Activated CD4-positive, alpha-beta T cell treated with anti-CD3 and anti-CD28 coated beads, Interleukin-2, amount 50 U/mL, for 16 hours (primary cell): ENCODE data around the gene COPG1.
"Not testable (repeated sequence)": the region's sequence is repeated elsewhere in the genome, so short reads cannot be mapped to it uniquely, and the experiment has no call there.

Experiments used
- DNase-seq: peaks from one replicate; pipeline ENCODE4 v3.0.0-alpha.2; 2020

COPG1 gene, protein sequence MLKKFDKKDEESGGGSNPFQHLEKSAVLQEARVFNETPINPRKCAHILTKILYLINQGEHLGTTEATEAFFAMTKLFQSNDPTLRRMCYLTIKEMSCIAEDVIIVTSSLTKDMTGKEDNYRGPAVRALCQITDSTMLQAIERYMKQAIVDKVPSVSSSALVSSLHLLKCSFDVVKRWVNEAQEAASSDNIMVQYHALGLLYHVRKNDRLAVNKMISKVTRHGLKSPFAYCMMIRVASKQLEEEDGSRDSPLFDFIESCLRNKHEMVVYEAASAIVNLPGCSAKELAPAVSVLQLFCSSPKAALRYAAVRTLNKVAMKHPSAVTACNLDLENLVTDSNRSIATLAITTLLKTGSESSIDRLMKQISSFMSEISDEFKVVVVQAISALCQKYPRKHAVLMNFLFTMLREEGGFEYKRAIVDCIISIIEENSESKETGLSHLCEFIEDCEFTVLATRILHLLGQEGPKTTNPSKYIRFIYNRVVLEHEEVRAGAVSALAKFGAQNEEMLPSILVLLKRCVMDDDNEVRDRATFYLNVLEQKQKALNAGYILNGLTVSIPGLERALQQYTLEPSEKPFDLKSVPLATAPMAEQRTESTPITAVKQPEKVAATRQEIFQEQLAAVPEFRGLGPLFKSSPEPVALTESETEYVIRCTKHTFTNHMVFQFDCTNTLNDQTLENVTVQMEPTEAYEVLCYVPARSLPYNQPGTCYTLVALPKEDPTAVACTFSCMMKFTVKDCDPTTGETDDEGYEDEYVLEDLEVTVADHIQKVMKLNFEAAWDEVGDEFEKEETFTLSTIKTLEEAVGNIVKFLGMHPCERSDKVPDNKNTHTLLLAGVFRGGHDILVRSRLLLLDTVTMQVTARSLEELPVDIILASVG

DNA sequence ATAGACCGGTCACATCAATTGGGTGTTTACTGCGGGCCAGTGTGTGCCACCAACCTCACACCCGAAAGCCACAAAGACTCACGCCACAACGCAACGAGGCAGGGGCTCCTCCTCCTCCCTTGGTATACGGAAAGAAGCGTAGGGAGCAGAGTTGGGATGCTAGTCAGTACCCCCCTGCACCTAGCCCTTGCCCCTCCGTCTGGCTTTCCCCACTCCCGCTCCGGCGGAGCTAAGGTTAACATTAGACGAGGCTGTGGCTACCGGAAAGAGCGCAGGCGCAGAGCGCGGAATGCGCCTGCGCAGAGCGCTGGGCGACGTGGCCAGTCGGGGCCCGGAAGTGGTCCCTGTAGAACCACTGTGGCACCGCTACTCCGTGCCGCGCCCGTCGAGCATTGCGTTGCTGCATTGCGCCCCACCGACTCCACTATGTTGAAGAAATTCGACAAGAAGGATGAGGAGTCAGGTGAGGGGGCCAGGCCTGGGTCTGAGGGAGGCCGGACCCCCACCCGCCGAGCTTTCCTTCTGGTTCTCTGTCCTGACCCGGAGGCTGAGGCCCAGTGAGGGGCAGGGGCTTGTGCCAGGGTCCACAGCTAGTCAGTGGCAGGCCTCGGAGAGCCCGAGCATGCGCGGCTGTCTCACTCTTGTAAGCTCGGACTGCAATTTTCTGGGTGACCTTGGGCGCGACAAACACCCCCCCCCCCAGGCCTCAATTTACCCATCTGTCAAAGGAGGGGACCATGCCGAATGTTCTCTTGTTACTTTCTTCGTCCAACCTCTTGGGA lies at the start of gene COPG1:
Gene COPG1, plus strand, starts transcription at position 323 of the 782 bp plus-strand sequence. Its CDS starts 104 bp downstream, at position 427.
- DNase-seq: peak; percentile 93

DNA sequence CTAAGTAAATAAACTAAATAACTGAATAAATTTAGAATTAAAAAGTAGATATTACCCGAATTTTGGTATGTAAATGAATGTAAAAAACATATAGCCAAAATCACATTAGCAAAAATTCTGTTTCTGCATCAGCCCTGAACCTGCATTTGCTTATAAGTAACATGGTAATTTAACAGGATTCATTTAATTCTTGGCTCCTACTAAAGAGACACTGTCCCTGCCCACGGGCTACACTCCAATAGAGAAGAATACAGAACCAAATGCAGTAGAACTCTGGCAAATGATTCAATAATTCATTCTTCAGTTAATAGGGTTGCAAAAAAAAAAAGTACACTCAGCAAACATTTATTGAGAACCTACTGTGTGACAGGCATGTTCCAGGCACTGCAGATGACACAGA lies 44.9 kb upstream of the COPG1 start:
- DNase-seq: no peak

DNA sequence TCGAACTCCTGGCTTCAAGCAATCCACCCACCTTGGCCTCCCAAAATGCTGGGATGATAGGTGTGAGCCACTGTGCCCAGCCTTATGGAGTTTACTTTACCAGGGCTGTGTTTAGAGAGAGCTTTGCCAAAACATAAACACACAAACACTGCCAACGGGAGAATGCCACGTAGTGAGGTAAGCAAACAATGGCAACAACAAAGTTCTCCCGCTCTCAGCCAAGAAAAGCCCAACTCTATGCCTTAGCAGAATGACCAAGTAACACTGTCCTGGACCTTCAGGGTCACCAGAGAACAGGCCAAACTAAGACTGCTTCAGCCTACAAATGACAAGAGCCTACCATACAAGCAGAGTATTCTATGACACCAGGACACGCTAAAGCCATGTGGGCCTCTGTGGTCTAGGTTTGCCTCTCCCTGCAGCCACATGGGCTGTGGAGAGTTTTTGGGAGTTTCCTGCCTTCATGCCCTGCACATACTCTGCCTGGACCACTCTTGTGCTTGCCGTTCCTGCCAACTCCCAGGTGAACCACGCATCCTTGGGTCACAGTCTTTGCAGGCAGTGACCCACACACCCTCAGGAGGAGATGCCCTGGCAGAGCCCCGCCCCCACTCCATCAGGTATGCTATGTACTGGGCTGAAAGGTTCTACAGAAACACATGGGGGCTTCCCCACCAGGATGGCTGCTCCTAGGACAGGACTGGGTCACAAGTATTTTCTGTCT lies 44.1 kb upstream of the COPG1 start:
- no peak for DNase-seq

DNA sequence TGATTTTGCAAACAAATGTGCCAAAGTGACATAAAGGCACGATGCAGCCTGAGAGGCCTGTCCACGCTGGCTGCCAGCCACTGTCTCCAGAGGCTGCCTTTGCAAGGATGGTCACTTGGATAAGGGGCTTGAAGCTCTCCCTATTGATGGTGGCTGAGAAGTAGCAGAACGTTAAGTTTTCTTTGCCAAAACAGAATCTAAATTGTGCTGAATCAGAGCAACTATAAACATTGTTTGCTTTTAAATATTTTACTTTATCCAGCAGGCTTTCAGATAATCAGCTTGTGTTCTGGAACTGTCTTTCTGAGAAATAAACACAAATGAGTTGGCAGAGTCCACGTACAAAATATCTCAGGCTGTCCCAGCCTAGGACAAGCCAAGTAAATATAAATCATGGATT lies 41.9 kb upstream of the COPG1 start:
- DNase-seq: no peak

DNA sequence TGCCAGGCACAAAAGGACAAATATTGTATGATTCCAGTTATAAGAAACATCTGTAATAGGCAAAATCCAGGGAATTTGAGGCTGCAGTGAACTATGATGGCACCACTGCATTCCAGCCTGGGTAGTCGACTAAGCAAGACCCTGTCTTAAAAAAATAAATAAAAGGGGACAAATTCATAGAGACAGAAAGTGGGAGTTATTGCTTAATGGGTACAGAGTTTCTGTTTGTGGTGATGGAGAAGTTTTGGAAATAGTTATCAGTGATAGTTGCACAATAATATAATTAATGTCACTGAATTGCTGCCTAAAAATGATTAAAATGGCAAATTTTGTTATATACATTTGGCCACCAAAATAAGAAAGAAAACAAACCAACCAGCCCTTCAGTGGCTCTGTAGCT lies 38.1 kb upstream of the COPG1 start:
- DNase-seq: no peak

DNA sequence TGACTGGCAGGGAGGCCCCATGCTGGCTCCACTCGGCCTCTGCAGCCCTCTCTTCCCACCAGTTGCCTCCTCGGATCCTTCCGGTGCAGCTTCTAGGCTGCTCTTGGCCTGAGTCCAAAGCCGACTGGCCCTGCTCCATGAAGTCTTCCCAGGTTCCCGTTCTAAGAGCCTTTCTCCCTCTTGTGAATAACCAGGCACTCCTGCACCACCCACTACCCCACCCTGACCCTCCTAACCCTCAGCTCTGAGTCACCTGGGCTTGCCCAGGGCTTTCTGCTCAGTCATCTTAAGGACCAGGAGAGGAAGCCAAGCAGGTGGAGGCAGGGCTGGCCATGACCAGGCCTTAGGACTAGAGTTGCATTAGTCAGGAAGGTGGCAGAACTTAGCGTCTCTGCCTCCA lies 37.6 kb upstream of the COPG1 start:
- DNase-seq: no peak

DNA sequence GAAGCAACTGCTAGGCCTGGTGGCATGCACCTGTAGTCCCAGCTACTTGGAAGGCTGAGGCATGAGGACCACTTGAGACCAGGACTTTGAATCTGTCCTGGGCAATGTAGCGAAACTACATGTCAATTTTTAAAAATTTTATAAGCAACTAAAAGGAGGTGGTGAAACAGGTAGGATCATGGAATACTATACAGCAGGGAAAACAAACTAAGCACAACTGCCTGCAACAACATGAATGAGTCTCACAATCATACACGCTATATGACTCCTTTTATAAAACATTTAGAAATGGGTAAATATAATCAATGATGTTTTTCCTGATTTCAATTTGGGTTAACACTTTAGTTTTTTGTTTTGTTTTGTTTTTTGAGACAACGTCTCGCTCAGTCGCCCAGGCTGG lies 36.2 kb upstream of the COPG1 start:
- DNase-seq: no peak

DNA sequence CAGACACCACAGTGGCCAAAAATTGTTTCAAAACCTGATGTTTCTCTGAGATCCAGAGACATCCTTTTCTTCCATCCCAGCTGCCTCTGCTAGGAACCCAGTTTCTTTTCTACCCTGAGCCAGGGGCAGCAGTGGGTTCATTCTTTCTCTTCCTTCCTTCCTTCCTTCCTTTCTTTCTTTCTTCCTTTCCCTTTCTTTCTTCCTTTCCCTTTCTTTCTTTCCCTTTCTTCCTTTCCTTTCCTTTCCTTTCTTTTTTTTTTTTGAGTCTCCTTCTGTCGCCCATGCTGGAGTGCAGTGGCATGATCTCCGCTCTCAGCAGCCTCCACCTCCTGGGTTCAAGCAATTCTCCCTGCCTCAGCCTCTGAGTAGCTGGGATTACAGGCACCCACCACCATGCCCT lies 30.7 kb upstream of the COPG1 start:
- DNase-seq: no peak

DNA sequence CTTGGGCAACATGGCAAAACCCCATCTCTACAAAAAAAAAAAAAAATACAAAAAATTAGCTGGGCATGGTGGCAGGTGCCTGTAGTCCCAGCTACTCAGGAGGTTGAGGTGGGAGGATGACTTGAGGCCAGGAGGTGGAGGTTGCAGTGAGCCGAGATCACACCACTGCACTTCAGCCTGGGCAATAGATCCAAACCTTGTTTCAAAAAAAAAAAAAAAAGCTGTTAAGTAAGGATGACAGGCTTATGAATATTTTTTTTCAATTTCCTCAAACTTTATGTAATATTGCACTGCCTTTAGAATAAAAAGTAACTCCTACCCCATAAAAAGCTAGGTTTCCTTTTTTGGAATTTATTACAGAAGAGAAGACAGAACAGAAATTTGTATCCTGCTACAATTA lies 25.0 kb upstream of the COPG1 start:
- DNase-seq: not testable (repeated sequence)

DNA sequence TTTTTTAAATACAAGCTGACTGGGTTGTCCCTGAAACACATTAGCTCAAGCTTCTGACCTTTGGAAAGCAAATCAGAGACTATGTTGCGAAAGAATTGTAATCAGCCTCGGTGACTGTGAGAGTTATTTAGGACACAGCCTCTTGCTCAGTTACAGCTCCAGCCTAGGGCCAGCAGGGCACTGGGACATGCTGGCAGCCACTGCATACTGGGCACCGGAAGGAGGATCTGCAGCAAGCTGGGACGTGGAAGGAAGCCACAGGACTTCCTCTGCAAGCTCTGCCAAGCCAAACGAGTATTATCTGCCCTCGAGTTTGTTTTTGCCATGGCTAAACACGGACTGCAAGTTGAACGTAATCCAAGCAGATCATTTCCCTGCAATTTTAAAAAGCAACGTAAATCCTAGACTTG lies 24.4 kb upstream of the COPG1 start:
- peak; percentile 43 for DNase-seq

DNA sequence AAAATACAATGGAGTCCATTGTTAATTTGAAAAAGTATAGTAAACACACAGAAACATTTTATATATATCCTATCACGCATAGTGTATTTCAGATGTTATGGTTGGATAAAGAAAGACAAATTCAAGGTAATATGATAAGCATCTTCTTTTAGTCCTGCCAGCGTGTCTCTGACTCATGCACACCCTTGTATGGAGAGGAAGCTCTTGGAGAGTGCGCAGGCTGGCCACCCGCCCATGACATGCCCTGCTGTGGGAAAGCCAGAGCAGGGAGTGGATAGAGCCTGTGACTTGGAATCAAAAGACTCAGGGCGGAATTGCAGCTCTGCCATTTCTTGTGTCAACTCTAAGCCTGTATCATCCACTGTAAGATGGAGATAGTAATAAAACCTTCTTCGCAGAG lies 23.0 kb upstream of the COPG1 start:
- peak; percentile 32 for DNase-seq

DNA sequence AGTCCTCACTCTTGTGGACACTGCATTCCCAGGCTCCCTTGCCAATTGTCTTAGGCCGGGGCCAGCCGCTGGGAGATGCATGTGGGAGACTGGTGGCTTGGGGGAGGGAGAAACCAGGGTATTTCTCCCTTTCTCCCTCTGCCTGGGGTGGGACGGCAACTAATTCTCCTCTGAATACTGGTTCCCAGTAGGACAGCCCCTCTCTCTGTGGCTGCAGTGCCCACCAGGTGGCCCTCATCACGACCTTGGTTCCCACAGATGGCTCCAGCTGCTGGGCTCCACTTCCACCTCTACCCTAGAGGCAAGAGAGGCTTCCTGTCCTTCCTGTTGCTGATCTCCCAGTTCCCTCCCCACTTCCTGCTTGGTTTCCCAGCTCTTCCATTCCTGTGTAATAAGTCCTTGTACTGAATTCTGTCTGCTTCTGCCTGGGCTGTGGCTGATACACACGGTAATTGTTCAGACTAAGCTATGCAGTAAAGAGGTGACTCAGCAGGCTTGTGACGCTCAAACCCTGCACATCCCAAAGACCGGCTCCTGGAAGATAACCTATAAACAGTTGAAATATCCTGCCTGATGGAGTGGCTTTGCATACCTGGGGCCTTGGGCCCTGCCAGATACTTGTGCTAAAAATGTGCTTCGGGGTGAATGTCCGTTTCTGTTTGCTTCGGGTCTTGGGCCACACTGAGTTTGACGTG lies 20.4 kb upstream of the COPG1 start:
- no peak for DNase-seq

DNA sequence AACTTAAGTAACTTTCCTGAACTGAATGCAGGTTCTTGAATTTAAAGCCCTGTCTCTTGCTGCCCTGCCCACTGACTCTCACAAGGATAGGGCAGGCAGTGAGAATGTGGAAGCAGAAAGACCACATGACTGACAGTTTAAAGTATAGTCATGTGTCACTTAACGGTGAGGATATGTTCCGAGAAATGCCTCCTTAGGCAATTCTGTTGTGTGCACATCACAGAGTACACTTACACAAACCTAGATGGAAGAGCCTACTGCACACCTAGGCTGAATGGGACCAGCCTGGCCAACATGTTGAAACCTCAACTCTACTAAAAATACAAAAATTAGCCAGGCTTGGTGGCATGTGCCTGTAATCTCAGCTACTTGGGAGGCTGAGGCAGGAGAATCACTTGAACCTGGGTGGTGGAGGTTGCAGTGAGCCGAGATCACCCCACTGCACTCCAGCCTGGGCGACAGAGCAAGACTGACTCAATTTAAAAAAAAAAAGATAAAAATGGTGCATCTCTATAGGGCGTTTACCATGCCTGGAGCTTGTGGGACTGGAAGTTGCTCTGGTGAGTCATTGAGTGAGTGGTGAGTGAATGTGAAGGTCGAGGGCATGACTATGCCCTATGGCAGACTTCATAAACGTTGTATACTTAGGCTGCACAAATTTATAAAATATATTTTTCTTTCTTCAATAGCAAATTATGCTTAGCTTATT lies 18.9 kb upstream of the COPG1 start:
- peak; percentile 87 for DNase-seq

DNA sequence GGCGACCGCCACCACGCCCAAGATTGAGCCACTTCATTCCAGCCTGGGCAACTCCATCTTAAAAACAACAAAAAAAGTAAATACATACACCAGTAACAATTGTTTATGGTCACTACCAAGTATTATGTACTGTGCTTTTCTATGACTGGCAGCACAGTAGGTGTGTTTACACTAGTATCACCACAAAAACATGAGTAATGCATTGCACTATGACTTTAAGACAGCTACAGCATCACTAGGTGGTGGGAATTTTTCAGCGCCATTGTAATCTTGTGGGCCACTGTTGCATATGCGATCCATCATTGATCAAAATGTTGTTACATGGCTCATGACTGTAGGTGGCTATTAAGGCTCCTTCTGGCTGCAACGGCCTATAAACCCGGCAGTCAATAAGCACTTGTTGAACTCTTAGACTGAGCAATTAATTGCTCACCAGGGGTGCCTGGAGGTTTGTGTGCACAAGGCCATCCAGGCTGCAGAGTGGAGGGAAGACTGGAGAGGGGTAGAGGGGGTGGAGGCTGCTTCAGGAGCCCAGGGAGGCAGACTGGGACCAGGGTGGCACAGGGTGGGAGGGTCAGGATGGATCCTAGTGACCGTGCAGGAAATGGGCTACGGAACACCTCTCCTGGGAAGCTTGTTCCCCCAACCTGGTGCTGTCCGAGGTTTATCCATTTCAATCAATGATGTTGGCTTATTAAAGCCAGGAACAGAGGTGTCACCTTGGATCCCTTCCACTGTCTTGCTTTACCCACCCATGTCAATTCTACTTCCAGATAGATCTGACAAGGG lies 17.9 kb upstream of the COPG1 start:
- peak; percentile 29 for DNase-seq

DNA sequence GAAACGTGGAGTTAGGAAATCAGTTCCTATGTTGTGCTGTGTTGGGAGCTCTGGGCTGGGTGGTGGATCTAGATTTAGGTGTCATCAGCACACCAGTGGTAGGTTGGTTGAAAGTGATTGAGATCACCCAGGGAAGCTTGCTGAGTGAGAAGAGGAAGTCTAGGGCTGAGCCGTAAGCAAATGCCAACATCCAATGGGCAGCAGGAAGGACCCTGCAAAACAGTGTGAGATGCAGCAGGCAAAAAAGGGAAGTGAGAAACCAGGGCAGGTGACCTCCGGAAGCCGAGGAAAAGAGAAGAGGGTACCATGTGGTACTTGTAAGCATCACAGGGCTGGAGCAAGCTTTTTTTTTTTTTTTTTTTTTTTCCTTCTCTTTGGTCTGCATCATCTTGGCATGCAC lies 15.9 kb upstream of the COPG1 start:
- peak; percentile 30 for DNase-seq

DNA sequence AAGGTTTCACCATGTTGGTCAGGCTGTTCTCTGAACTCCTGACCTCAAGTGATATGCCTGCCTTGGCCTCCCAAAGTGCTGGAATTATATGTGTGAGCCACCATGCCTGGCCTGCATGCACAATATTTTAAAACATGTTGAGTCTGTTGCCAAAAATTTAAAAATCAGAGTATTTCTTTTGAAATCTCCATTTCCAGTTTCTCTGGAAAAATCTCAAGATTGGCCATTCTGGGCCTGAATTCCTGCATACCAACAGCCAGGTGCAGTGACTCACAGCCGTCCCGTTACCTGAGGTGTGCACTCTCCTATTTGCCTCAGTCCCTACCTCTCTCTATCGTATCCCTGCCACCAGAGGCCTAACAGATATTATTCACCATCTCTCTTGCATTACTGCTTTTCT lies 15.0 kb upstream of the COPG1 start:
- DNase-seq: no peak

DNA sequence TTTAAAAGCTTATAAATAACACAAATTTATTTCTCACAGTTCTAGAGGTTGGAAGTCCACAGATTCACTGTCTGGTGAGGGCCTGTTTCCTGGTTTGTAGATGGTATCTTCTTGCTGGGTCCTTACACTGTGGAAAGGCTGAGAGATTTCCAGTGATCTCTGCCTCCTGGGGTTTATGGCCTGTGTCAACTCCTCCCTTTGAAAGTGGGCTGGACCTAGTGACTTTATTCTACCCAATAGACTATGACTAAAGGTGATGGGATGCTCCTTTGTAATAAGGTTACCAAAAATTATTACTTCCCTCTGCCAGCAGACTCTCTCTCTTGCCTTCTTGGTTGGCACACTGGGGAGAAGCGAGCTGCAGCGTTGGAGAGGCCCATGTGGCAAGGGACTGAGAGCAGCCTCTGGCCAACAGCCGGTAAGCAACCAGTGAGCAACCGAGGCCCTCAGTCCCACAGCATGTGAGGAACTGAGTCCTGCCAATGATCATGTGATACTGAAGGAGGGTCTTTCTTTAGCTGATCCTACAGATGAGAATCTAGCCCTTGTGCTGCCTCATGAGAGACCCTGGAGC lies 14.0 kb upstream of the COPG1 start:
- DNase-seq: no peak

DNA sequence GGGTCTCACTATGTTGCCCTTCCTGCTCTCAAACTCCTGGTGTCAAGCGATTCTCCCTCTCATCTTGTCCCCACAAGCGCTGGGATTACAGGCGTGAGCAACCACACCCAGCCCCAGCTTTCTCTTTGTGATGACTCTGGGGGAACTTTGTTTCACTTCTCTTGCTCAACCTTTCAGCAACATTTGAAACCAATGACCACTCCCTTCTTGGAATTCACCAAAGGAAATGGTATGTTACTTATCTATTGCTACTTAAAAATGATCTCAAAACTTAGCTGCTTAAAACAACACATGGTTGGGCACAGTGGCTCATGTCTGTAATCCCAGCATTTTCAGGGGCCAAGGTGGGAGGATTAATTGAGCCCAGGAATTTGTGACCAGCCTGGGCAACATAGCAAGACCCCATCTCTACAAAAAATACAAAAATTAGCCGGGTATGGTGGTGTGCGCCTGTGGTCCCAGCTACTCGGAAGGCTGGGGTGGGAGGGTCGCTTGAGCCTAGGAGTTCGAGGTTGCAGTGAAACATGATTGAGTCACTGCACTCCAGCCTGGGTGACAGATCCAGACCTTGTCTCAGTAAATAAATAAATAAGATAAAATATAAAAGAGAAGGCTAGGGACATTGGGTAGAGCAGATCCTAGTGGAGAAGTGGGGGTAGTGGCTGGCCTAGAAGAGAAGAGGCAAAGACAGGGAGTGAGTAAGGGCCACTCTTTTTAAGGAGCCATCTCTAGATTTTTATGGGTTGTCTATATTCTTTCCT lies 10.3 kb upstream of the COPG1 start:
- DNase-seq: peak; percentile 85

DNA sequence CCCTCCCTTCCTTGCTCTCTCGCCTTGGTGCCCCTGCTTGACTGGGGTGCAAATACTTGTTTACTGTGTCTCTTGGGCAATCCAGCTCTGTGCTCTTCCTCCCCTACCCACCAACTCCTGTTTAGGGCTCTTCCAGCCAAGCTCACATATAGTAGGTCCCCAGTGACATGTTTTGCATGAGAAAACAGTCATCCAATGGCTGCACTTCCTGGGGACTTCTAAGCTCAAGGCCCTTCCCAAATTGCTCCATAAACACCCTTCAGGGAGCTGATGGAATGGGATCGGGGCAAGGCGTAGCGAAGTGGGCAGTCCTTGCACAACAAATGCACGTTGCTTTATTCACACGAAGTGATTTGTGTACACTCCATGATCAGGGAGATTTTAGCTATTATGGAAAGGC lies 9.4 kb upstream of the COPG1 start:
- no peak for DNase-seq
